ENCODE results near the gene RGMB.

RGMB gene

DNA sequence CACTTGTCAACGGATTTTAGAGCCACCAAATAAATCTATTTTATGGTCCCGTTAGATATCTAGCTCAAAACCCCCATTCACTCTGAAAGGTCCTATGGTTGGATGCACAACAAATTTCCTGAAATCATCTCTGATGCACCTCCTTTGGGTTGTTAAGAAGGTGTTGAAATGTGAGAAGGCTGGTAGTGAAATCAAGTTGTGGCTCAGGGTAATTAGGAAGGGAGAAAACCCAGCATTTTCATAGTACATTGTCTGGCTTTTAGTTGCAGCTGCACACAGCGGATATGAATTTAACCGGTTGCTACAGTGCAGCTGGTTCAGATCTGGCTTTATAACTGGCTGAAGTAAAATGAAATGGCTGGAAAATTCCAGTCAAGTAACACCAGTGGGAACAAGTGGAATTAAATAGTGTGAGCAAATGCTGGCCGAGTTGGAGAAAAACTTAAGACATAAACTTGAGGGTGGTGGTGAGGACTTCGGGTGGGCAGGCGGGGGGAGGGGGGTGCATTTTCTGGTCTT, 17.6 kb downstream of the RGMB start:
- no peak overlapping the region for H3K4me3 ChIP-seq (ENCODE audit: low read depth, low read length)

DNA sequence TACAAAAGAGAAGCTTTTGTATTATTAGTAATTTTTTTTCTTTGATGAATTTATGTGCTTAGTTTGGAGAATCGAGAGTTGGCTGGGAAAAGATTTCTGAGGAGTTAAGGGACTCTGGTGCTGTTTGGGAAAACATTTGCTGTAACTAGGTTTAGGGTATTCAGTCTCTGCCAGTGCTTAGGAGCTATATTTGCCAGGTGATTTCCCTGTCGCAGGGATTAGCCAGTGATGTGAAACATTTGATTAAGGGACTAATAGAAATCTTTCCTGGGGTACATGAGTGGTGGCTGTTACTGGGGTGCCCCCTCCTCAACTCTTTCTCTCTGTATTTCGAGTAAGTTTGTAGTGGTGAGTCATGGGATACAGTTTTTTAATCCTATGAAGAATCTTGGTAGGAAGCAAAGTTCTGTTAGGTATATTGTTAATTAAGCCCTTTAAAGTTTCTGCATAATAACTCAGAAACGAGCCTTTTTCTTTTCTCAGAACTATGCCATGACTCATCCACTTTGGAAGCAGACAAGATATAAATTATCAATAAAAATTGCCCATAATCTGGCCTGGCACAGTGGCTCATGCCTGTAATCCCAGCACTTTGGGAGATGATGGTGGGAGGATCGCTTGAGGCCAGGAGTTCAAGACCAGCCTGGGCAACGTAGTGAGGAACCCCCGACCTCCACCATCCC, 18.6 kb downstream of the RGMB start:
- peaks cover 6% of the 10 kb centered on the region for H3K36me3 ChIP-seq (ENCODE audit: control insufficient read depth, insufficient read depth, low read length)

More for the DNA sequence above, 17.6 kb downstream of the RGMB start:
- Histone ChIP-seq H3K36me3 (ENCODE audit: control insufficient read depth, insufficient read depth, low read length) (peaks cover 6% of the 10 kb centered on the region), H3K4me1 (ENCODE audit: control insufficient read depth, insufficient read depth, low read length) (peaks cover 15% of the 10 kb centered on the region), H3K9me3 (ENCODE audit: control insufficient read depth, insufficient read depth, low read length) (no peaks in the 10 kb centered on the region), H3K27me3 (ENCODE audit: control insufficient read depth, insufficient read depth, low read length) (no peaks in the 10 kb centered on the region), H3K9ac (ENCODE audit: low read depth, low read length) (no peak overlapping the region)

DNA sequence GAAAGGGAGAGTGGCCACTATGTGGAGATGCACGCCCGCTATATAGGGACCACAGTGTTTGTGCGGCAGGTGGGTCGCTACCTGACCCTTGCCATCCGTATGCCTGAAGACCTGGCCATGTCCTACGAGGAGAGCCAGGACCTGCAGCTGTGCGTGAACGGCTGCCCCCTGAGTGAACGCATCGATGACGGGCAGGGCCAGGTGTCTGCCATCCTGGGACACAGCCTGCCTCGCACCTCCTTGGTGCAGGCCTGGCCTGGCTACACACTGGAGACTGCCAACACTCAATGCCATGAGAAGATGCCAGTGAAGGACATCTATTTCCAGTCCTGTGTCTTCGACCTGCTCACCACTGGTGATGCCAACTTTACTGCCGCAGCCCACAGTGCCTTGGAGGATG, 19.8 kb downstream of the RGMB start:
- no peaks in the 10 kb centered on the region for H3K9me3 ChIP-seq (ENCODE audit: control insufficient read depth, insufficient read depth, low read length)
- H3K4me3 ChIP-seq (ENCODE audit: low read depth, low read length) = no peak overlapping the region
- H3K9ac ChIP-seq (ENCODE audit: low read depth, low read length) = no peak overlapping the region
- peaks cover 6% of the 10 kb centered on the region for H3K36me3 ChIP-seq (ENCODE audit: control insufficient read depth, insufficient read depth, low read length)
- H3K27me3 ChIP-seq (ENCODE audit: control insufficient read depth, insufficient read depth, low read length) = no peaks in the 10 kb centered on the region
- peaks cover 21% of the 10 kb centered on the region for H3K4me1 ChIP-seq (ENCODE audit: control insufficient read depth, insufficient read depth, low read length)

More for the DNA sequence above, 18.6 kb downstream of the RGMB start:
- H3K27me3 ChIP-seq (ENCODE audit: control insufficient read depth, insufficient read depth, low read length) = no peaks in the 10 kb centered on the region
- H3K4me3 ChIP-seq (ENCODE audit: low read depth, low read length) = no peak overlapping the region
- no peaks in the 10 kb centered on the region for H3K9me3 ChIP-seq (ENCODE audit: control insufficient read depth, insufficient read depth, low read length)
- peaks cover 21% of the 10 kb centered on the region for H3K4me1 ChIP-seq (ENCODE audit: control insufficient read depth, insufficient read depth, low read length)
- H3K9ac ChIP-seq (ENCODE audit: low read depth, low read length) = no peak overlapping the region

- no peak overlapping the region for H3K4me3 ChIP-seq (ENCODE audit: low read depth, low read length)
- H3K27me3 ChIP-seq (ENCODE audit: control insufficient read depth, insufficient read depth, low read length) = no peaks in the 10 kb centered on the region
- peaks cover 6% of the 10 kb centered on the region for H3K36me3 ChIP-seq (ENCODE audit: control insufficient read depth, insufficient read depth, low read length)
Observed at GRCh38 chr5:98794001-98794400, 20.5 kb downstream of the RGMB start.

GRCh38 chr5:98794414-98795080, 21.1 kb downstream of the RGMB start:
- Histone ChIP-seq H3K4me1 (ENCODE audit: control insufficient read depth, insufficient read depth, low read length) (peaks cover 14% of the 10 kb centered on the region), H3K4me3 (ENCODE audit: low read depth, low read length) (no peak overlapping the region), H3K36me3 (ENCODE audit: control insufficient read depth, insufficient read depth, low read length) (peaks cover 6% of the 10 kb centered on the region), H3K27me3 (ENCODE audit: control insufficient read depth, insufficient read depth, low read length) (no peaks in the 10 kb centered on the region), H3K9ac (ENCODE audit: low read depth, low read length) (no peak overlapping the region), H3K9me3 (ENCODE audit: control insufficient read depth, insufficient read depth, low read length) (no peaks in the 10 kb centered on the region)

More at GRCh38 chr5:98794001-98794400, 20.5 kb downstream of the RGMB start:
- Histone ChIP-seq H3K9me3 (ENCODE audit: control insufficient read depth, insufficient read depth, low read length) (no peaks in the 10 kb centered on the region), H3K4me1 (ENCODE audit: control insufficient read depth, insufficient read depth, low read length) (peaks cover 19% of the 10 kb centered on the region), H3K9ac (ENCODE audit: low read depth, low read length) (no peak overlapping the region)

GRCh38 chr5:98795243-98795642, 21.8 kb downstream of the RGMB start:
- H3K4me3 ChIP-seq (ENCODE audit: low read depth, low read length) = no peak overlapping the region
- H3K9ac ChIP-seq (ENCODE audit: low read depth, low read length) = no peak overlapping the region
- H3K27me3 ChIP-seq (ENCODE audit: control insufficient read depth, insufficient read depth, low read length) = no peaks in the 10 kb centered on the region
- H3K9me3 ChIP-seq (ENCODE audit: control insufficient read depth, insufficient read depth, low read length) = no peaks in the 10 kb centered on the region
- peaks cover 6% of the 10 kb centered on the region for H3K36me3 ChIP-seq (ENCODE audit: control insufficient read depth, insufficient read depth, low read length)
- peaks cover 12% of the 10 kb centered on the region for H3K4me1 ChIP-seq (ENCODE audit: control insufficient read depth, insufficient read depth, low read length)

DNA sequence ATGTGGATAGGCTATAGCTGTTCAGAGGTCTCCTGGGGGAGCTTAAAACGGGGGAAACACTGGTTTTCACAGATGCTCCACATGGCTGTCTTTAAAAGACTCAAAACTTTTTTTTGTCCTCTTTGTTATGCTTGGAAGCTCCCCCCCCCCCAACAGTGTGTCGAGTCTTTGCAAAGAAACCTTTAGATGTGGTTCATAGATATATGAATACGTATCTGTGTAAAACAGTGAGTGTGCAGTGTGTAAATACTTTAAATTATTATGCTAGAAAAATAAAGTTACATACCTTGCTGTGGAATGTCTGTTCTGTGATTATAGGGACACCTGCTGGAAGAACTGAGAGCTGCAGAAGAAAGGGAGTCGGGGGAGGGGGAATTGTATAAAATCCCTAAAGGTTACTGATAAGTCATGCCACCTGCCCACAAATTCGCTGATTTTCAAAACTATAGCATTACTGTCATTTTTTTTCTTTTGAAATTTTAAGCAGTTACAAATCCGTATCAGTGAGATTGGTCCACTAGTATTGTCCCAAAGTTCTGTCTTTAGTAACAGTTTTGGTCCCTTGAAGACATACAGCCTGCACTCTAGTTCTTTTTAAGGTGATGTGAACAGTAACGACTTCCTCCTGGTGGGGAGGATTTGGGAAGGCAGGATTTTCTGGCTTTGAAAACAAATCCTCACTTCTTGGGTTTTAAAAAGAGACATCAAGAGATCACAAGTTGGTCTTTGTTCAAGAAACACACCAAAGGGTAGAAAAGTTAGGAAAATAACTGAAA, 22.9 kb downstream of the RGMB start:
- Histone ChIP-seq H3K9ac (ENCODE audit: low read depth, low read length) (no peak overlapping the region), H3K36me3 (ENCODE audit: control insufficient read depth, insufficient read depth, low read length) (peaks cover 6% of the 10 kb centered on the region), H3K4me3 (ENCODE audit: low read depth, low read length) (no peak overlapping the region), H3K9me3 (ENCODE audit: control insufficient read depth, insufficient read depth, low read length) (no peaks in the 10 kb centered on the region), H3K4me1 (ENCODE audit: control insufficient read depth, insufficient read depth, low read length) (peaks cover 8% of the 10 kb centered on the region), H3K27me3 (ENCODE audit: control insufficient read depth, insufficient read depth, low read length) (no peaks in the 10 kb centered on the region)

DNA sequence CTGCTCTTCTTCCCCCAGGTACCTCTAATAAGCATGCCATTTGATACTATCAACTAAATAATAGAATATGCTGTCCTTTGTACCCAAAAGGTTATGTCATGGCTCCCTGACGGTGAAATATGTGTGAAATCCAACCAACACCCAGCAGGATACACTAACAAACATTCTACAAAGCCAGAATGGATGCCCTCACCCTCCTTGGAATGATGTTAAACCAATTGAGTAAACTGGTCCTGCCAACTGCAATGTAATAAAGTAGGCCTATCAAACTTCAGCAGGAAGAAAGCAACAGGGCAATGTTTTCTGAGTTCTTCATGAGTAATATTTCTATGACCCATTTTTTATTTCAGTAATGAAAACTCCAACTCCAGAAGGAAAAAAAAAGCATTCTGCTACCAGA, 24.9 kb downstream of the RGMB start:
- H3K9me3 ChIP-seq (ENCODE audit: control insufficient read depth, insufficient read depth, low read length) = no peaks in the 10 kb centered on the region
- no peak overlapping the region for H3K4me3 ChIP-seq (ENCODE audit: low read depth, low read length)
- no peak overlapping the region for H3K9ac ChIP-seq (ENCODE audit: low read depth, low read length)
- H3K4me1 ChIP-seq (ENCODE audit: control insufficient read depth, insufficient read depth, low read length) = peaks cover 8% of the 10 kb centered on the region
- no peaks in the 10 kb centered on the region for H3K27me3 ChIP-seq (ENCODE audit: control insufficient read depth, insufficient read depth, low read length)
- H3K36me3 ChIP-seq (ENCODE audit: control insufficient read depth, insufficient read depth, low read length) = peaks cover 1% of the 10 kb centered on the region

GRCh38 chr5:98798847-98799246, 25.4 kb downstream of the RGMB start:
- no peaks in the 10 kb centered on the region for H3K9me3 ChIP-seq (ENCODE audit: control insufficient read depth, insufficient read depth, low read length)
- H3K4me3 ChIP-seq (ENCODE audit: low read depth, low read length) = no peak overlapping the region
- H3K9ac ChIP-seq (ENCODE audit: low read depth, low read length) = no peak overlapping the region
- H3K27me3 ChIP-seq (ENCODE audit: control insufficient read depth, insufficient read depth, low read length) = no peaks in the 10 kb centered on the region
- no peaks in the 10 kb centered on the region for H3K36me3 ChIP-seq (ENCODE audit: control insufficient read depth, insufficient read depth, low read length)
- H3K4me1 ChIP-seq (ENCODE audit: control insufficient read depth, insufficient read depth, low read length) = peaks cover 8% of the 10 kb centered on the region

DNA sequence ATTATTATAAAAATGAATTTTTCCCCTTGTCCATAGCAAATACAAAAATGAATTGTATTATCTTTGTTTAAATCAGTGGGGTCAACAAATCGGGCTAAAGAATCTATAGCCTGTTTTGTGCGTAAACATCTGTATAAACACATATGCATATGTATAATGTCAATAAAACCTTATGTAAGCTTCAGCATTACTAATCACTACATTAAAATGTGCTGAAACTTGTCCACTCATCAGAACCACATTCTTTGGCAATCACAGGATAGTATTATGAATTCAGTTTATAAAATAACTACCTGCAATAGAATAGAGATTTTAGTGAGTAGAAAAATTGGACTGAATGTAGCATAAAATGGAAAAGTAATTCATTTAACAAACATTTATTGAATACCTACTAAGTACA, 30.6 kb downstream of the RGMB start:
- Histone ChIP-seq H3K36me3 (ENCODE audit: control insufficient read depth, insufficient read depth, low read length) (no peaks in the 10 kb centered on the region), H3K27me3 (ENCODE audit: control insufficient read depth, insufficient read depth, low read length) (no peaks in the 10 kb centered on the region), H3K4me3 (ENCODE audit: low read depth, low read length) (no peak overlapping the region), H3K4me1 (ENCODE audit: control insufficient read depth, insufficient read depth, low read length) (no peaks in the 10 kb centered on the region), H3K9ac (ENCODE audit: low read depth, low read length) (no peak overlapping the region), H3K9me3 (ENCODE audit: control insufficient read depth, insufficient read depth, low read length) (no peaks in the 10 kb centered on the region)

DNA sequence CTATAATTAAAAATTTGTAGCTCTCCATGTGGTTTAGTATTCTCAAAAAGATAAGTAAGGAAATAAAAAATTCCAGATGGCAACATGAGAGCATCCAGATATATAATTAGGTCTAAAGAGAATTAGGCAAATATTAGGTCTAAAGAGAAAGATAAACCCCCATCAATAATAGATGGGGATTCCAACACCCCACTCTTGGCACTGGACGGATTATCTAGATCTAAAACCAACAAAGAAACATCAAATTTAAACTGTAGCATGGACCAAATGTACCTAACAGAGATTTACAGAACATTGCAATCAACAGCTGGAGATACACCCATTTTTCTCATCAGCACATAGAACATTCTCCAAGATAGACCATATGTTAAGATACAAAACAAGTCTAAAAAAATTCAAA, 31.6 kb downstream of the RGMB start:
- Histone ChIP-seq H3K27me3 (ENCODE audit: control insufficient read depth, insufficient read depth, low read length) (no peaks in the 10 kb centered on the region), H3K9me3 (ENCODE audit: control insufficient read depth, insufficient read depth, low read length) (no peaks in the 10 kb centered on the region), H3K4me3 (ENCODE audit: low read depth, low read length) (no peak overlapping the region), H3K4me1 (ENCODE audit: control insufficient read depth, insufficient read depth, low read length) (no peaks in the 10 kb centered on the region), H3K36me3 (ENCODE audit: control insufficient read depth, insufficient read depth, low read length) (no peaks in the 10 kb centered on the region), H3K9ac (ENCODE audit: low read depth, low read length) (no peak overlapping the region)
